ENCODE measurements around the gene HIVEP3.
"Not testable (repeated sequence)": the region's sequence is repeated elsewhere in the genome, so short reads cannot be mapped to it uniquely, and the experiment has no call there.

HIVEP3 gene

DNA sequence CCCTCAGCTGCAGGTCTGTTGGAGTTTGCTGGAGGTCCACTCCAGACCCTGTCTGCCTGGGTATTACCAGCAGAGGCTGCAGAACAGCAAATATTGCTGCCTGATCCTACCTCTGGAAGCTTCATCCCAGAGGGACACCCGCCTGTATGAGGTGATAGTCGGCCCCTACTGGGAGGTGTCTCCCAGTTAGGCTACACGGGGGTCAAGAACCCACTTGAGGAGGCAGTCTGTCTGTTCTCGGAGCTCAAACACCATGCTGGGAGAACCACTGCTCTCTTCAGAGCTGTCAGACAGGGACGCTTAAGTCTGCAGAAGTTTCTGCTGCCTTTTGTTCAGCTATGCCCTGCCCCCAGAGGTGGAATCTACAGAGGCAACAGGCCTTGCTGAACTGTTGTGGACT, 364.0 kb downstream of the HIVEP3 start:
- not testable (repeated sequence) for H3K27ac ChIP-seq (ENCODE audit: low read length); H3K9me3 ChIP-seq (ENCODE audit: insufficient read depth, low read depth, low read length); H3K36me3 ChIP-seq (ENCODE audit: insufficient read depth, low read depth, low read length); H3K4me1 ChIP-seq (ENCODE audit: insufficient read depth, low read length); H3K4me3 ChIP-seq (ENCODE audit: low read length); H3K9ac ChIP-seq (ENCODE audit: low read depth, low read length); H3K27me3 ChIP-seq (ENCODE audit: insufficient read depth, low read length)

DNA sequence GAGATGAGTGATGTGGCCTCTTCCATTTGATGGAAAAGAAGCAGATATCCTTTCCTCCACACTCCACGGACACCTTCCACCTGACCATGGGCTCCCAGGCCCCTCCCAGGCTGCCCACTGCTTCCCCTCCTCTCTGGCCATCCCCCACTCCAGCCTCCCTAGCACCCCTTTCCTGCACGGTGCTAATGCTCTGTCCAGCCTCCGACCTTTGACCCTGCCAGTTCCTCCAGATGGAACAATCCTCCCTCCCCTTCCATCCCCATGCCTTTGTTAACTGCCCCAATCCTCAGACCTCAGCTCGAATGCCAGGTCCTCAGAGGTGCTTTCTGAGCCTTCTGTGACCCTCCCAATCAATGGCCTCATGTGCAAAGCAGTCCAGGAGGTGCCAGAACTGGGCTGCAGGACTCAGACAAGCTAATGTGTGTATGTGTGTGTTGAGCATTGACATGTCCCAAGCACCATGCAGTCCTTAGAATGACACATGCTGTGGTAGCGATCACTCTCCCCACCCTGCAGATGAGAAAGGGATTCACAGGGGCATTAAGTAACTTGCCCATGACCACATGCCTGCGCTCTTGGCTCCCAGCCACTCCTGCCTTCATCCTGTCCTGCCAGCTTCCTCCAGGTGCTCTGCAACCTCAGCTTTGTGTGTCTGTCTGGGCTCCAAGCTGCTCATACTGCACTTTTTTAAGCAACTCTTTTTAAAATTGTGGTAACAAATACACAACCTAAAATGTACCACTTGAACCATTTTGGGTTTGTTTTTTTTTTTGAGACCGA, 370.8 kb downstream of the HIVEP3 start:
- Histone ChIP-seq H3K27ac (ENCODE audit: low read length) (no peak overlapping the region), H3K9me3 (ENCODE audit: insufficient read depth, low read depth, low read length) (no peaks in the 10 kb centered on the region), H3K4me3 (ENCODE audit: low read length) (no peak overlapping the region), H3K4me1 (ENCODE audit: insufficient read depth, low read length) (no peaks in the 10 kb centered on the region), H3K36me3 (ENCODE audit: insufficient read depth, low read depth, low read length) (no peaks in the 10 kb centered on the region), H3K27me3 (ENCODE audit: insufficient read depth, low read length) (no peaks in the 10 kb centered on the region), H3K9ac (ENCODE audit: low read depth, low read length) (no peak overlapping the region)

DNA sequence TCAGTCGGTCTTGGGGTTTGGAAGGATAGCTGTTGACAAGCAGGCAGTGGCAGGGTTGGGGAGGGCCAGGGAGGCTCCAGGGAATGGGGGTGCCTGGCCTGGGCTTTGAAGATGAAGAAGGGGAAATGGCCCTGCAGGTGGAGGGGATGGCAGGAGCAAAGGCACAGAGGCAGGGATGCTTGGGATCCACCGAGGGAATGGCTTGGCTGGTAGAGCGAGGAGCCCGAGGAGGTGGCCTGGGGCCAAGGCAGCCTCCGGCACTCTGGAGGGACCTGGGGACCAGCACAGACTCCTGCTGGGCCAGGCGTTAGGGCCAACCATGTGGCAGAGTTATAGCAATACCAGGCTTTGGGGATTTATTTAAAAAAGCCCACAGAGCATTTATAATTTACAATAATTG, 371.4 kb downstream of the HIVEP3 start:
- H3K9me3 ChIP-seq (ENCODE audit: insufficient read depth, low read depth, low read length): no peaks in the 10 kb centered on the region
- no peak overlapping the region for H3K9ac ChIP-seq (ENCODE audit: low read depth, low read length)
- no peak overlapping the region for H3K27ac ChIP-seq (ENCODE audit: low read length)
- no peaks in the 10 kb centered on the region for H3K4me1 ChIP-seq (ENCODE audit: insufficient read depth, low read length)
- H3K4me3 ChIP-seq (ENCODE audit: low read length): no peak overlapping the region
- no peaks in the 10 kb centered on the region for H3K27me3 ChIP-seq (ENCODE audit: insufficient read depth, low read length)
- no peaks in the 10 kb centered on the region for H3K36me3 ChIP-seq (ENCODE audit: insufficient read depth, low read depth, low read length)

DNA sequence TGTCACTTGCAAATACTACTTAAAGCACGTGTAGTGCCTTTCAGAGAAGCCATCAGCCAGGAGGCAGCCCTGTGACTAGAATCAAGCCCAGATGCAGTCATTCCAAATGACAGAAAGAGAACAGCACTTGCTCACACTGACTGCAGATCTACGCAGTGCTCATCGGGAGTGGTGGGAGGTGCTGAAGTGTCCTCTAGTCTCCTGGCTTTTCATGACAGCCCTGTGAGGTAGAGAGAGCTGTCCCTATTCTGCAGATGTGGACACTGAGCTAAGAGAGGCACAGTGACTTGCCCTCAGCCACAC, 371.9 kb downstream of the HIVEP3 start:
- no peak overlapping the region for H3K27ac ChIP-seq (ENCODE audit: low read length)
- H3K9ac ChIP-seq (ENCODE audit: low read depth, low read length): no peak overlapping the region
- H3K27me3 ChIP-seq (ENCODE audit: insufficient read depth, low read length): no peaks in the 10 kb centered on the region
- no peaks in the 10 kb centered on the region for H3K9me3 ChIP-seq (ENCODE audit: insufficient read depth, low read depth, low read length)
- no peaks in the 10 kb centered on the region for H3K4me1 ChIP-seq (ENCODE audit: insufficient read depth, low read length)
- no peak overlapping the region for H3K4me3 ChIP-seq (ENCODE audit: low read length)
- H3K36me3 ChIP-seq (ENCODE audit: insufficient read depth, low read depth, low read length): no peaks in the 10 kb centered on the region

DNA sequence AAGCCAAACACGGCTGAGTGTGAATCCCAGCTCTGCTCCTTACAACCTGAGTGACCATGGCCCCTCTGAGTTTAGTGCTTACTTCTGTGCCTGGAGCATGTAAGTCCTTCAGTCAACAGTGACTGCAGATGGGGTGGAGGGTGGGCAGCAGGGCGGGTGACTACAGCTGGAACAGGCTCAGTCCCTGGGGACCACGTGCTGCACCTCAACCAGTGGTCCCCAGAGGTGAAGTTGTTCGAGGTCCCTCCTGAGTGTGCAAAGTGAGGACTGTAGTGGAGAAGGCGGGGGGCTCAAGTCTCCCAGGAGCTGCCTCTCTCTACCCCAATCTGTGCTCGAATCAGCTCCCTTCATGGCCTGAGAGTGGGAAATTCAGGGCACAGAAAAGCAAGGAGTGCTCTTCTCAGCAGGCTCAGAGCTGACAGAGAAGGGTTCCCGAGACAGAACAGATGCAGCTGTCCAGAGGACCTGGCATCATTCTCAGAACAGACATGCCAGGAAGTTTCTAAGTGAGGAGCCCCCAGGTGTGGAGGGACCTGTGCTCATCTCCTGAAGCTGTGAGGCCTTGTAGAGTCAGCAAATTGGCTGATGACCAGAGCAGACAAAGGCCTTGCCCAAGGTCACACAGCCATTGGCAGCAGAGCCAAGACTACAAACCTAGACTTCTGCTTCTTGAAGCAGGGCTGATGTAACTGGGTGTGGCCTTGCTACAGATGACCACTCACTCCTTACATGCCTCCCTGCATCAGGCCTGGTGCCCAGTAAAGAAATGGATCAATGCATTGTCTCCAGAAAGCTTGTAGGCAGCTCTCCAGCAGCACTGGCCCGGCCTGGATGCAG, 372.5 kb downstream of the HIVEP3 start:
- no peak overlapping the region for H3K9ac ChIP-seq (ENCODE audit: low read depth, low read length)
- no peak overlapping the region for H3K4me3 ChIP-seq (ENCODE audit: low read length)
- H3K27me3 ChIP-seq (ENCODE audit: insufficient read depth, low read length): no peaks in the 10 kb centered on the region
- no peaks in the 10 kb centered on the region for H3K9me3 ChIP-seq (ENCODE audit: insufficient read depth, low read depth, low read length)
- H3K27ac ChIP-seq (ENCODE audit: low read length): no peak overlapping the region
- H3K36me3 ChIP-seq (ENCODE audit: insufficient read depth, low read depth, low read length): no peaks in the 10 kb centered on the region
- H3K4me1 ChIP-seq (ENCODE audit: insufficient read depth, low read length): no peaks in the 10 kb centered on the region

DNA sequence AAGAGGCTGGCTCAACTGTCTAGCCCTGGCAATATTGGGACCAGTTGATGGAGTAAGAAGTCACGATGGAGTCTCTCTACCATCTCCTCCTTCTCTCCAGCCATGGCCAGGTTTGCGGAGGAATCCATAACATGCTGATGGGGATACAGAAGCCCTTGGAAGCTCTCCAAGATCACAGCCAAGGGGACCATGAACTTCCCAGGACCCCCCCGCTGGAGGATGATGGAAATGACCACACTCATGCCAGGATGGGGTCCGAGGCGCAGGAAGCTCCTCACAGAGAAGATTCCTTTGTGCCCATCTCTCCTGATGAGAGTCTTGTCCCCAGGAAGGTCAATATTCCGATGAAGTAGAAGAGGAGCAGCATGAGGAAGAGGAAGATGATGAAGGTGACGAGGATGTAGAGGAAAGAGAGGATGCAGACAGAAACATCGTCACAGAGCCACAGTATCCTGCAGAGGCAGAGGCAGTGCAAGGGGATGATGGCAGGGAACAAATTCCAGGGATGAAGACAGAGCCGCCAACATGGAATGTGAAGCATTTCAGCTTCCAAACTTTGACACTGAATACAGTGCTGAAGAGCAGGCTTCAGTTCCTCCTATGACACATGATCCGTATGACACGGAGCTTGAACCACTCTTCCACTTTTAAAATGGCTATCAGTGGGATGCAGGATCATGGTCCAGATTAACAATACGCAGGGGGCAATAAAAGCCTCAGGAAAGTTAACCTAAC, 376.4 kb downstream of the HIVEP3 start:
- no peak overlapping the region for H3K27ac ChIP-seq (ENCODE audit: low read length)
- H3K27me3 ChIP-seq (ENCODE audit: insufficient read depth, low read length): no peaks in the 10 kb centered on the region
- H3K36me3 ChIP-seq (ENCODE audit: insufficient read depth, low read depth, low read length): no peaks in the 10 kb centered on the region
- no peaks in the 10 kb centered on the region for H3K9me3 ChIP-seq (ENCODE audit: insufficient read depth, low read depth, low read length)
- no peak overlapping the region for H3K9ac ChIP-seq (ENCODE audit: low read depth, low read length)
- H3K4me3 ChIP-seq (ENCODE audit: low read length): no peak overlapping the region
- H3K4me1 ChIP-seq (ENCODE audit: insufficient read depth, low read length): no peaks in the 10 kb centered on the region

DNA sequence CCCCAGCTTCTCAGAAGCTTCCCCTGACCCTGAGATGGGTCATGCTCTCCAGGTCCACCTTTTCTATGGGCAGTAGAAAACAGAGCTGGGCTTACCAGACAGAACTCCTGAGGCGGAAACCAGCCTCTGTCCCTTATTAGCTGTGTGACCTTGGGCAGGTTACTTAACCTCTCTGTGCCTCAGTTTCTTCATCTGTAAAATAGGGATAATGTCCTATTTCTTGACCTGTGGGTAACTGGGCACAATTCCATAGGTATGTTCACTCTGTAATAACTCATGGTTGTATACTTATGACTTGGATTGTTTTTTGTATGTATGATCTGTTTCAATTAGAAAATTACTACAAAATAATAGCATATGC, 377.1 kb downstream of the HIVEP3 start:
- H3K27me3 ChIP-seq (ENCODE audit: insufficient read depth, low read length): no peaks in the 10 kb centered on the region
- no peaks in the 10 kb centered on the region for H3K4me1 ChIP-seq (ENCODE audit: insufficient read depth, low read length)
- no peak overlapping the region for H3K9ac ChIP-seq (ENCODE audit: low read depth, low read length)
- no peak overlapping the region for H3K27ac ChIP-seq (ENCODE audit: low read length)
- H3K4me3 ChIP-seq (ENCODE audit: low read length): no peak overlapping the region
- H3K36me3 ChIP-seq (ENCODE audit: insufficient read depth, low read depth, low read length): no peaks in the 10 kb centered on the region
- H3K9me3 ChIP-seq (ENCODE audit: insufficient read depth, low read depth, low read length): no peaks in the 10 kb centered on the region

DNA sequence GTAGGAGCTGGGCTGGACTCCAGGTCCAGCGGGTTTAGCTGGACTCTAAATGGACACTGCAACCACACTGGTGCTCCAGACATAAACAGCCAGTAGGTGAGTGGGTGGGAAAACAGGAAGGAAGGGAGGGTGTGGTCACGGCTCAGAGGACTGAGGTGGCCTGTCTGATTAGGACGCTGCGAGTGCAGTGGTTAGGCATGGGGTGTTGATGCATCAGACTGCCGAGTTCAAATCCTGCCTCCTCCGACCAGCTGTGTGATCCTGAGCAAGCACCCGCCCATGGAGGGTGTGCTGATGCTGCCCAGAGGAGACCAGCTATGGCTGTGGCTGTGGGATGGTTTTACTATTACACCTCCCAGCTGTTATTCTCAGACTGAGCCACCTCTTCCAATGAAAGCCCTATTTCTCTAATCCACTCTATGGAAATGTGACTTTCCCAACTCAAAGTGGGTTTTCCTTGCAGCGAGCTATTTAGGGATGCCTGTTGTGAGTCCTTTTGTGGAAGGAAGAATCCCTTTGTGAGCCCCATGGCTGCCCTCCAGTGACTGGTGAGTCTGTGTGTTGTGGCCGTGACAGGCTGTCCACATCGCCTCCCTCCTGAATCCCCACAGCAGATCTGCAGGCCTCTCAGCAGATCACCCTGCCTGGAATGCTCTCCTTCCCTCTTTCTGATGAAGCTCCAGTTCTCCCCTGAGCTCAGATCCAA, 377.7 kb downstream of the HIVEP3 start:
- no peaks in the 10 kb centered on the region for H3K36me3 ChIP-seq (ENCODE audit: insufficient read depth, low read depth, low read length)
- H3K9ac ChIP-seq (ENCODE audit: low read depth, low read length): no peak overlapping the region
- H3K27ac ChIP-seq (ENCODE audit: low read length): no peak overlapping the region
- H3K4me1 ChIP-seq (ENCODE audit: insufficient read depth, low read length): no peaks in the 10 kb centered on the region
- H3K27me3 ChIP-seq (ENCODE audit: insufficient read depth, low read length): no peaks in the 10 kb centered on the region
- H3K4me3 ChIP-seq (ENCODE audit: low read length): no peak overlapping the region
- H3K9me3 ChIP-seq (ENCODE audit: insufficient read depth, low read depth, low read length): no peaks in the 10 kb centered on the region

DNA sequence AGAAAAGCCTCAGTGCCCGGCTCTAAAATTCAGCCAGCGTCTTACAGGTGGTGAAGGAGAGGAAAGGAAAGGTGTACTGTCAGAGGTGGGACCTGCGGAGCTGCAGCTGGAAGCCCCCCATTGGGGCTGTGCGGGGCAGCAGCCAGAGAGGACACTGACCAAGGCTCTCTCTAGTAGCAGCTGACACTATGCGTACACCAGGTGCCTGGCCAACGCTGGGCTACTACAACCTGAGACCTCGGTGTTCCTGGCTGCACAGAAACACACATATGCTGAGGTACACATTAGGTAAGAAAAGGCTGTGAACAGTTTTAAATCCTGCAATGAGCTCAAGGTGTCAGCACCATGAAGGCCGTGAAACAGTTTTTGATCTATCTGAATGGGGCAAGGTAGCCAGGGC, 378.7 kb downstream of the HIVEP3 start:
- no peak overlapping the region for H3K27ac ChIP-seq (ENCODE audit: low read length)

DNA sequence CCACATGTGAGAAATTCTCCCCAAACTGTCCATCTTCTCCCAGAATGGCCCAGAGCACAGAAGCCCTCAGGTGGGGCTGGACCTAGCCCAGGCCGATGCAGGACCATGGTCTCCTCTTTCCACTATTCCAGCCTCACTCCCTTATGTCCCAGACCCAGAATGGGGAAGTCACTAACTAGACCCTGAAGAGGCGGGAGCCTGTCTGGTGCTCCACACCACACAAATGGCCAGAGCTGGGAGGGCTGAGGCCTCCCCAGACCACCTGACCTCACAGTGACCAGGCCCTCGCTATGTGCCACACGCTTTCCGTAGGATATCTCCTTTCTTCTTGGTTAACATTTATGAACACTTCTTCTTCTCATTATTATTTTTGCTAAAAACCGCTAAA, 379.3 kb downstream of the HIVEP3 start:
- Histone ChIP-seq H3K9ac (ENCODE audit: low read depth, low read length) (no peak overlapping the region), H3K4me3 (ENCODE audit: low read length) (no peak overlapping the region), H3K9me3 (ENCODE audit: insufficient read depth, low read depth, low read length) (no peaks in the 10 kb centered on the region), H3K4me1 (ENCODE audit: insufficient read depth, low read length) (no peaks in the 10 kb centered on the region), H3K27me3 (ENCODE audit: insufficient read depth, low read length) (no peaks in the 10 kb centered on the region), H3K27ac (ENCODE audit: low read length) (no peak overlapping the region), H3K36me3 (ENCODE audit: insufficient read depth, low read depth, low read length) (no peaks in the 10 kb centered on the region)

More for the DNA sequence above, 378.7 kb downstream of the HIVEP3 start:
- Histone ChIP-seq H3K9ac (ENCODE audit: low read depth, low read length) (no peak overlapping the region), H3K36me3 (ENCODE audit: insufficient read depth, low read depth, low read length) (no peaks in the 10 kb centered on the region), H3K4me3 (ENCODE audit: low read length) (no peak overlapping the region), H3K4me1 (ENCODE audit: insufficient read depth, low read length) (no peaks in the 10 kb centered on the region), H3K9me3 (ENCODE audit: insufficient read depth, low read depth, low read length) (no peaks in the 10 kb centered on the region), H3K27me3 (ENCODE audit: insufficient read depth, low read length) (no peaks in the 10 kb centered on the region)

DNA sequence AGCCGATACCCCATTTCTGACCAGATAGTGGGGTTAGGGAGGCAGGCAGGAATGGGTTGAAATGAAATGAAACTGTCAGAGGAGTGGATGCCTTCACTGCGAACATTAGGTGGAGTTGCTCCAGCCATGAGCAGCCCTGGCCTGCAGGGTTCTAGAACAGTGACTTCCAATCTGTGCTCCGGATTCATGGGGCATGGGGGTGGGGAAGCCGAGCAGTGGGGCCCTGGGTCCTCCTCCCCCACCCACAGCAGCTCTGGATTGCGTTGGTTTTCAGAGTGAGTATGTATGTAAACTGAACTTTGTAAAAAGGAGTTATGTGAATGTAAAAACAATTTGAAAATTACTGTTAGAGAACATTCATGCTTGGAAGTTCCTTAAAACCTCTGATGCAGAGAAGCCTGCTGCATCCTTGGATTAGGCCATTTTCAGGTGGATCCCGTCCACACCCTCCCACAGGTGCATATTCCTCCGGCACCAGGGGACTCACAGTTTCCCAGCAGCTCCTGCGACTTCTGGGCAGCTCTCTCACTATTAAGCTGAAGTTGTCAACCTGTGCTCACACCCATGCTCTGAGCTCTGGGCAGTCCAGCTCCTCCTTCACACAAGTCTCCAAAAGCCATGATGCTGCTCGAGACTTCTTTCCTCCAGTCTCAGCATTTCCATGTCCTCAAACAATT, 379.8 kb downstream of the HIVEP3 start:
- Histone ChIP-seq H3K36me3 (ENCODE audit: insufficient read depth, low read depth, low read length) (no peaks in the 10 kb centered on the region), H3K27me3 (ENCODE audit: insufficient read depth, low read length) (no peaks in the 10 kb centered on the region), H3K9ac (ENCODE audit: low read depth, low read length) (no peak overlapping the region), H3K4me3 (ENCODE audit: low read length) (no peak overlapping the region), H3K27ac (ENCODE audit: low read length) (no peak overlapping the region), H3K4me1 (ENCODE audit: insufficient read depth, low read length) (no peaks in the 10 kb centered on the region), H3K9me3 (ENCODE audit: insufficient read depth, low read depth, low read length) (no peaks in the 10 kb centered on the region)

Measured in iPS-20b (cell line).